ENCODE data around the gene TMEM88. TPM values are rescaled to one million over a fixed set of nuclear protein-coding genes. Genes with fewer than 3 reads are reported as not detected.

The TMEM88 gene
- total and polyA plus RNA-seq, 2 of the 4 experiments (the other 2 are of a cell fraction) = 2.1 TPM; not detected in 1

DNA sequence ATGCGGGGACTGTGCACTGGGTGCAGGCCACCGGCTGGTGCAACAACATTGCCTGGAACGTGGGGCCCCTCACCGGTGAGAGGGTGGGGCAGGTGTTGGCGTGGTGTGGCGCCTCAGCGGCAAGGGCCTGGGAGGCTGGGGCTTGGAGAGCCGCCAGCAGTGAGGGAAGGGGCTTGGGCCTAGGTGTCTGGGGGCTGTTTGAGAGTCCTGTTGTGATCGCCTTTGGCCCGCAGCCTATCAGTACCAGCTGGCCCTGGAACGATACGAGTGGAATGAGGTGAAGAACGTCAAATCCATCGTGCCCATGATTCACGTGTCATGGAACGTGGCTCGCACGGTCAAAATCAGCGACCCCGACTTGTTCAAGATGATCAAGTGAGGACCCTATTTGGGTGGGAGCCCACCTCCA, 2.6 kb upstream of the TMEM88 start (continued):
- TF ChIP-seq RAD21 (IDR thresholded peaks at IDR 0.05; ENCODE audit: low read length) (no peak), RCOR1 (IDR thresholded peaks at IDR 0.05; ENCODE audit: insufficient replicate concordance, low read length) (no peak), SMC3 (IDR thresholded peaks at IDR 0.05; ENCODE audit: low read depth, low read length) (no peak)
- TF ChIP-seq, protein P1, sequence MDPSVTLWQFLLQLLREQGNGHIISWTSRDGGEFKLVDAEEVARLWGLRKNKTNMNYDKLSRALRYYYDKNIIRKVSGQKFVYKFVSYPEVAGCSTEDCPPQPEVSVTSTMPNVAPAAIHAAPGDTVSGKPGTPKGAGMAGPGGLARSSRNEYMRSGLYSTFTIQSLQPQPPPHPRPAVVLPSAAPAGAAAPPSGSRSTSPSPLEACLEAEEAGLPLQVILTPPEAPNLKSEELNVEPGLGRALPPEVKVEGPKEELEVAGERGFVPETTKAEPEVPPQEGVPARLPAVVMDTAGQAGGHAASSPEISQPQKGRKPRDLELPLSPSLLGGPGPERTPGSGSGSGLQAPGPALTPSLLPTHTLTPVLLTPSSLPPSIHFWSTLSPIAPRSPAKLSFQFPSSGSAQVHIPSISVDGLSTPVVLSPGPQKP (IDR thresholded peaks at IDR 0.05; ENCODE audit: borderline replicate concordance, low read depth, low read length) = no peak

Measured in IMR-90 (cell line).